Activated CD4-positive, alpha-beta T cell treated with anti-CD3 and anti-CD28 coated beads, Interleukin-2, amount 10 ng/mL, durations not matched to agents 7 days and 5 days (primary cell): Measurements from ENCODE around the gene ITPR1. TPM values are rescaled to one million over a fixed set of nuclear protein-coding genes. Genes with fewer than 3 reads are reported as not detected.

Source experiments
- CTCF ChIA-PET: fragments of 350-600 bp; sonication (Branson Sonifier 250); formaldehyde crosslinking; loops from one replicate; lab custom pipeline; 2021; ENCODE audit warnings: antibody characterized with exemption; lab: Charles Lee
- POLR2A ChIA-PET: fragments of 350-600 bp; sonication (Branson Sonifier 250); formaldehyde crosslinking; loops from one replicate; lab custom pipeline; 2021; ENCODE audit warnings: antibody characterized with exemption; lab: Charles Lee
- DNase-seq: peaks from one replicate; pipeline ENCODE4 v3.0.0-alpha.2; 2020
- H3K27ac Mint-ChIP-seq: one replicate; pipeline ENCODE4 v1.8.0; 2021; ENCODE audit warnings: mild to moderate bottlenecking, moderate library complexity, mixed read lengths
- H3K27me3 Mint-ChIP-seq: one replicate; pipeline ENCODE4 v1.8.0; 2021; ENCODE audit warnings: mixed read lengths
- H3K36me3 Mint-ChIP-seq: one replicate; pipeline ENCODE4 v1.8.0; 2021; ENCODE audit warnings: low read depth, mixed read lengths
- H3K4me1 Mint-ChIP-seq: one replicate; pipeline ENCODE4 v1.8.0; 2021; ENCODE audit warnings: mixed read lengths
- H3K4me3 Mint-ChIP-seq: one replicate; pipeline ENCODE4 v1.8.0; 2021; ENCODE audit warnings: mild to moderate bottlenecking, moderate library complexity, mixed read lengths
- H3K9me3 Mint-ChIP-seq: one replicate; pipeline ENCODE4 v1.8.0; 2021; ENCODE audit warnings: mixed read lengths
- total RNA-seq, 2 experiments: library from RNA; stranded (reverse); gene quantifications; one replicate each; pipeline ENCODE4 v1.2.3, GENCODE V29; 2021

The ITPR1 gene
- total RNA-seq, 2 experiments from 2014 or later, result 42.3 to 44.7 TPM

GRCh38 chr3:4600493-4600892 is 107.3 kb downstream of the ITPR1 start:
- Mint-ChIP-seq H3K27ac (no peak overlapping the region), H3K4me3 (no peak overlapping the region), H3K9me3 (peaks cover 4% of the 10 kb centered on the region), H3K36me3 (peaks cover 3% of the 10 kb centered on the region), H3K4me1 (no peaks in the 10 kb centered on the region), H3K27me3 (no peaks in the 10 kb centered on the region)
- no peak for DNase-seq
- CTCF ChIA-PET, result interaction anchor here (0.9 kb wide), 1 partner anchor 16 kb away, joined by 3 read pairs; no protein-coding TSS in a partner anchor
- POLR2A ChIA-PET, result no interaction called here

- ChIA-PET CTCF (interaction anchor here (0.6 kb wide), 1 partner anchor 17 kb away, joined by 3 read pairs; no protein-coding TSS in a partner anchor), POLR2A (no interaction called here)
- peaks cover 4% of the 10 kb centered on the region for H3K9me3 Mint-ChIP-seq
- no peak overlapping the region for H3K4me3 Mint-ChIP-seq
- H3K4me1 Mint-ChIP-seq, result no peaks in the 10 kb centered on the region
- H3K36me3 Mint-ChIP-seq, result peaks cover 3% of the 10 kb centered on the region
- H3K27ac Mint-ChIP-seq, result no peak overlapping the region
- DNase-seq, result no peak
- no peaks in the 10 kb centered on the region for H3K27me3 Mint-ChIP-seq
Observed at GRCh38 chr3:4601892-4602291, 108.7 kb downstream of the ITPR1 start.

GRCh38 chr3:4604693-4605092 is 111.5 kb downstream of the ITPR1 start:
- POLR2A ChIA-PET, result no interaction called here
- peaks cover 3% of the 10 kb centered on the region for H3K36me3 Mint-ChIP-seq
- H3K9me3 Mint-ChIP-seq, result peaks cover 4% of the 10 kb centered on the region
- H3K4me1 Mint-ChIP-seq, result no peaks in the 10 kb centered on the region
- no peak overlapping the region for H3K27ac Mint-ChIP-seq
- no peak for DNase-seq
- CTCF ChIA-PET, result interaction anchor here (0.5 to 2.2 kb wide), 5 partner anchors 14 to 483 kb away, joined by 3 to 5 read pairs (median 4); no protein-coding TSS in a partner anchor
- no peak overlapping the region for H3K4me3 Mint-ChIP-seq
- no peaks in the 10 kb centered on the region for H3K27me3 Mint-ChIP-seq

- no peak for DNase-seq
- ChIA-PET POLR2A (no interaction called here), CTCF (no interaction called here)
- H3K9me3 Mint-ChIP-seq, result no peaks in the 10 kb centered on the region
- H3K36me3 Mint-ChIP-seq, result no peaks in the 10 kb centered on the region
- no peak overlapping the region for H3K27ac Mint-ChIP-seq
- H3K4me1 Mint-ChIP-seq, result no peaks in the 10 kb centered on the region
- no peaks in the 10 kb centered on the region for H3K27me3 Mint-ChIP-seq
- H3K4me3 Mint-ChIP-seq, result no peak overlapping the region
Observed at GRCh38 chr3:4606911-4607310, 113.8 kb downstream of the ITPR1 start.

- POLR2A ChIA-PET, result no interaction called here
- Mint-ChIP-seq H3K9me3 (no peaks in the 10 kb centered on the region), H3K36me3 (no peaks in the 10 kb centered on the region), H3K27ac (no peak overlapping the region), H3K4me3 (no peak overlapping the region), H3K27me3 (no peaks in the 10 kb centered on the region), H3K4me1 (no peaks in the 10 kb centered on the region)
- CTCF ChIA-PET, result no interaction called here
- no peak for DNase-seq
Observed at GRCh38 chr3:4613366-4613765, 120.2 kb downstream of the ITPR1 start.

- ChIA-PET CTCF (interaction anchor here (1.1 kb wide), 1 partner anchor 9 kb away, joined by 3 read pairs; no protein-coding TSS in a partner anchor), POLR2A (no interaction called here)
- Mint-ChIP-seq H3K27ac (no peak overlapping the region), H3K4me1 (no peaks in the 10 kb centered on the region), H3K9me3 (no peaks in the 10 kb centered on the region), H3K4me3 (no peak overlapping the region), H3K27me3 (no peaks in the 10 kb centered on the region), H3K36me3 (no peaks in the 10 kb centered on the region)
- DNase-seq, result no peak
Observed at GRCh38 chr3:4614070-4614469, 120.9 kb downstream of the ITPR1 start.

GRCh38 chr3:4614927-4615326 is 121.8 kb downstream of the ITPR1 start:
- ChIA-PET POLR2A (interaction anchor here (0.6 kb wide), 1 partner anchor 147 kb away, joined by 4 read pairs; no protein-coding TSS in a partner anchor), CTCF (interaction anchor here (0.6 kb wide), 1 partner anchor 154 kb away, joined by 3 read pairs; no protein-coding TSS in a partner anchor)
- Mint-ChIP-seq H3K4me1 (no peaks in the 10 kb centered on the region), H3K27ac (no peak overlapping the region), H3K27me3 (no peaks in the 10 kb centered on the region), H3K9me3 (no peaks in the 10 kb centered on the region), H3K4me3 (no peak overlapping the region), H3K36me3 (no peaks in the 10 kb centered on the region)
- no peak for DNase-seq

- Mint-ChIP-seq H3K27me3 (no peaks in the 10 kb centered on the region), H3K36me3 (no peaks in the 10 kb centered on the region), H3K4me3 (no peak overlapping the region), H3K9me3 (peaks cover under 1% of the 10 kb centered on the region), H3K27ac (no peak overlapping the region), H3K4me1 (no peaks in the 10 kb centered on the region)
- ChIA-PET POLR2A (no interaction called here), CTCF (no interaction called here)
- no peak for DNase-seq
Observed at GRCh38 chr3:4615750-4616149, 122.6 kb downstream of the ITPR1 start.

GRCh38 chr3:4623421-4623999 is 130.4 kb downstream of the ITPR1 start:
- POLR2A ChIA-PET, result no interaction called here
- no peaks in the 10 kb centered on the region for H3K4me1 Mint-ChIP-seq
- CTCF ChIA-PET, result interaction anchor here (1.9 kb wide), 1 partner anchor 273 kb away, joined by 8 read pairs; no protein-coding TSS in a partner anchor
- H3K27me3 Mint-ChIP-seq, result no peaks in the 10 kb centered on the region
- no peak overlapping the region for H3K27ac Mint-ChIP-seq
- H3K4me3 Mint-ChIP-seq, result no peak overlapping the region
- peaks cover 7% of the 10 kb centered on the region for H3K36me3 Mint-ChIP-seq
- DNase-seq, result no peak
- peaks cover 9% of the 10 kb centered on the region for H3K9me3 Mint-ChIP-seq

GRCh38 chr3:4627651-4628375 is 134.7 kb downstream of the ITPR1 start:
- no peak overlapping the region for H3K27ac Mint-ChIP-seq
- ChIA-PET POLR2A (interaction anchor here (0.7 kb wide), 1 partner anchor 690 kb away, joined by 3 read pairs; no protein-coding TSS in a partner anchor), CTCF (interaction anchor here (1.0 kb wide), 2 partner anchors 108 to 277 kb away, joined by 3 to 4 read pairs; no protein-coding TSS in a partner anchor)
- H3K9me3 Mint-ChIP-seq, result no peaks in the 10 kb centered on the region
- no peaks in the 10 kb centered on the region for H3K27me3 Mint-ChIP-seq
- H3K4me1 Mint-ChIP-seq, result no peaks in the 10 kb centered on the region
- no peaks in the 10 kb centered on the region for H3K36me3 Mint-ChIP-seq
- no peak overlapping the region for H3K4me3 Mint-ChIP-seq
- DNase-seq, result no peak

GRCh38 chr3:4629095-4630007 is 136.2 kb downstream of the ITPR1 start:
- H3K36me3 Mint-ChIP-seq, result no peaks in the 10 kb centered on the region
- H3K9me3 Mint-ChIP-seq, result no peaks in the 10 kb centered on the region
- DNase-seq, result no peak
- H3K4me3 Mint-ChIP-seq, result no peak overlapping the region
- peaks cover 8% of the 10 kb centered on the region for H3K4me1 Mint-ChIP-seq
- no peaks in the 10 kb centered on the region for H3K27me3 Mint-ChIP-seq
- ChIA-PET POLR2A (interaction anchor here (0.6 kb wide), 1 partner anchor 312 kb away, joined by 3 read pairs; no protein-coding TSS in a partner anchor), CTCF (interaction anchor here (1.0 to 1.5 kb wide), 3 partner anchors 24 to 136 kb away, joined by 3 to 4 read pairs (median 4); partner anchors contain the start of gene ITPR1)
- H3K27ac Mint-ChIP-seq, result no peak overlapping the region
